NCI-H345 (cell line): ENCODE results near the gene PRDM16.
"Not testable (repeated sequence)": the region's sequence is repeated elsewhere in the genome, so short reads cannot be mapped to it uniquely, and the experiment has no call there.

Experiments used
- DNase-seq: peaks from one replicate; lab custom pipeline; 2025; lab: John Stamatoyannopoulos, UW

Gene PRDM16

GRCh38 chr1:3163356-3163755, 94.4 kb downstream of the PRDM16 start:
- DNase-seq, result no peak

GRCh38 chr1:3164671-3165070, 95.7 kb downstream of the PRDM16 start:
- DNase-seq, result no peak

- not testable (repeated sequence) for DNase-seq
These were observed 96.2 kb downstream of the PRDM16 start for GRCh38 chr1:3165189-3165588.

- no peak for DNase-seq
These were observed 97.4 kb downstream of the PRDM16 start for GRCh38 chr1:3166206-3166918.

GRCh38 chr1:3167255-3167654, 98.3 kb downstream of the PRDM16 start:
- DNase-seq, result no peak

GRCh38 chr1:3168678-3169077, 99.7 kb downstream of the PRDM16 start:
- no peak for DNase-seq

GRCh38 chr1:3169665-3170356, 100.8 kb downstream of the PRDM16 start:
- no peak for DNase-seq

- DNase-seq, result no peak
These were observed 101.8 kb downstream of the PRDM16 start for GRCh38 chr1:3170561-3171453.

- DNase-seq, result no peak
These were observed 102.8 kb downstream of the PRDM16 start for GRCh38 chr1:3171761-3172160.

- no peak for DNase-seq
These were observed 103.7 kb downstream of the PRDM16 start for GRCh38 chr1:3172431-3173380.

GRCh38 chr1:3173381-3173980, 104.5 kb downstream of the PRDM16 start:
- no peak for DNase-seq

- DNase-seq, result no peak
These were observed 105.7 kb downstream of the PRDM16 start for GRCh38 chr1:3174487-3175247.

- no peak for DNase-seq
These were observed 106.5 kb downstream of the PRDM16 start for GRCh38 chr1:3175486-3175885.

GRCh38 chr1:3176028-3176427, 107.0 kb downstream of the PRDM16 start:
- no peak for DNase-seq

- no peak for DNase-seq
These were observed 107.8 kb downstream of the PRDM16 start for GRCh38 chr1:3176820-3177219.

- DNase-seq, result no peak
These were observed 109.3 kb downstream of the PRDM16 start for GRCh38 chr1:3178279-3178678.

GRCh38 chr1:3179471-3179870, 110.5 kb downstream of the PRDM16 start:
- no peak for DNase-seq

GRCh38 chr1:3180915-3181314, 111.9 kb downstream of the PRDM16 start:
- DNase-seq, result no peak

- no peak for DNase-seq
These were observed 113.0 kb downstream of the PRDM16 start for GRCh38 chr1:3181956-3182355.

- no peak for DNase-seq
These were observed 114.4 kb downstream of the PRDM16 start for GRCh38 chr1:3183411-3183810.
